GM18507 (cell line): Measurements from ENCODE around the gene SPOCK1.
"Not testable (repeated sequence)": the region's sequence is repeated elsewhere in the genome, so short reads cannot be mapped to it uniquely, and the experiment has no call there.

Experiments used
- DNase-seq: peaks from one replicate; pipeline ENCODE4 v3.0.0; 2011; ENCODE audit warnings: low read depth; ENCODE audit not compliant: insufficient read length; ENCODE audit errors: extremely low spot score
- FAIRE-seq: peaks from 2 replicates; lab custom pipeline; 2011; peaks lifted over from hg19 to GRCh38; lab: Jason Lieb, UNC

Gene SPOCK1

GRCh38 chr5:136992796-136993489 is 506.2 kb downstream of the SPOCK1 start:
- DNase-seq, result no peak
- no peak for FAIRE-seq

GRCh38 chr5:136985785-136986475 is 513.2 kb downstream of the SPOCK1 start:
- no peak for DNase-seq

GRCh38 chr5:136984772-136985446 is 514.2 kb downstream of the SPOCK1 start:
- DNase-seq (no peak), FAIRE-seq (no peak)

More at GRCh38 chr5:136985785-136986475, 513.2 kb downstream of the SPOCK1 start:
- no peak for FAIRE-seq

- no peak for DNase-seq
- no peak for FAIRE-seq
Observed at GRCh38 chr5:136981936-136982335, 517.2 kb downstream of the SPOCK1 start.

GRCh38 chr5:136979131-136979530 is 520.0 kb downstream of the SPOCK1 start:
- DNase-seq (no peak), FAIRE-seq (no peak)

- FAIRE-seq (no peak), DNase-seq (no peak)
Observed at GRCh38 chr5:136963504-136963903, 535.6 kb downstream of the SPOCK1 start.

GRCh38 chr5:136957428-136957827 is 541.7 kb downstream of the SPOCK1 start:
- DNase-seq, result no peak
- no peak for FAIRE-seq

- DNase-seq, FAIRE-seq: not testable (repeated sequence)
Observed at GRCh38 chr5:136954142-136954541, 545.0 kb downstream of the SPOCK1 start.

GRCh38 chr5:136953346-136954069 is 545.6 kb downstream of the SPOCK1 start:
- not testable (repeated sequence) for FAIRE-seq, DNase-seq

- FAIRE-seq, result no peak
Observed at GRCh38 chr5:136927571-136927970, 571.6 kb downstream of the SPOCK1 start.

GRCh38 chr5:136926073-136926472 is 573.1 kb downstream of the SPOCK1 start:
- FAIRE-seq (no peak), DNase-seq (no peak)

More at GRCh38 chr5:136927571-136927970, 571.6 kb downstream of the SPOCK1 start:
- DNase-seq, result no peak
